GM12892 (cell line): ENCODE results near the gene TRIM29.

ENCODE experiments used
- POLR2A ChIP-seq: IDR thresholded peaks from 2 replicates; pipeline ENCODE4 v1.6.1; 2011; ENCODE audit warnings: low read depth, low read length, control low read depth
- TAF1 ChIP-seq: IDR thresholded peaks from 2 replicates; pipeline ENCODE4 v1.6.1; 2011; ENCODE audit warnings: low read depth, mild to moderate bottlenecking, control low read depth, low read length, borderline replicate concordance

GRCh38 chr11:120131941-120132644 is 5.8 kb downstream of the TRIM29 start:
- TF ChIP-seq POLR2A: no peak
- no peak for TF ChIP-seq TAF1
